Dermis blood vessel endothelial cell (primary cell): ENCODE measurements around the gene ZNF76. TPM values are rescaled to one million over a fixed set of nuclear protein-coding genes. Genes with fewer than 3 reads are reported as not detected.

Experiments used
- DNase-seq: peaks from one replicate; pipeline ENCODE4 v3.0.0; 2010
- total RNA-seq: library from RNA; depleted of rRNA; stranded (reverse); fragments of >200 nt; gene quantifications from 2 replicates; pipeline ENCODE4 v1.2.3, GENCODE V29; 2014

ZNF76 gene
- total RNA-seq, 1 donor from 2014 or later: 27.7 TPM

DNA sequence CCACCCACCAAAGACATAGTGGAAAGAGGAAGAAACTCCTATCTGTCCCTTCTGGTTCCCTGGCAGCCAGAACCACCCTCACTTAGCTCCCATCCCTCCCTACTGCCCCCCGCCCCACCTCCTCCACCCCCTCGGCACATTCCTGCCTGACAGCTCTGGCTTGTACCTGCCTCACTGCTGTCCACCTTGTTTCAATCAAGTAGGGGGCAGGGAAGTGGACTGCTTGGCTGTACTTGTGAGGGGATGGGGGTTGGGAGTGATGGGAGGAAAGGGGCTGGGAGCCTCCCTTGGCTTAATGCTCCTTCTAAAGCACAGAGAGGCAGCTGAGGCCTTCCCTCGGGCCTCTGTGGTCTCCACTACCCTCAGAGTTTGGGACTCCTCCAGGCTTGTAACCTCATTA lies 22.1 kb upstream of the ZNF76 start:
- no peak for DNase-seq

DNA sequence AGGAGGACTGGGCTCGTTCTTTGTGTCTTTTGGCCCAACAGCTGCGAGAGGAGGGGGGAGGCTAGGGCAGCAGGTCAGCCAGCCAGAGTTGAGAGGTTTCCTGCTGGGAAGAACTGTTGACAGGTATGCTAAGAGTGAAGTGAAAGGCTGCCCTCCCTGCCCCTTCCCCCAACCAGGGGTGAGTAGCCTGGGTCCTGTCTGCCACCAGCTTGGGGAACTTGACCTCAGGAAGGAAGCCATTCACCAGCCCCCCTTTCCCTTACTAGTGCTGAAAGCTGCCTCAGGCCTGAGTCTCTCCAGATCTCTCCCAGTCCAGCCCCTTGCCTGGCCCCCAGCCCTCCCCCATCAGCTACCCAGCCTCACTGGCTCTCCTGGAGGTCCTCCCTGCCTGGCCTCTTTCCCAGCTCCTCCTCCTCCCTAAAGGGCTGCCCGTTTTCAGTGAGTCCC lies 20.7 kb upstream of the ZNF76 start:
- DNase-seq: peak; percentile 85

DNA sequence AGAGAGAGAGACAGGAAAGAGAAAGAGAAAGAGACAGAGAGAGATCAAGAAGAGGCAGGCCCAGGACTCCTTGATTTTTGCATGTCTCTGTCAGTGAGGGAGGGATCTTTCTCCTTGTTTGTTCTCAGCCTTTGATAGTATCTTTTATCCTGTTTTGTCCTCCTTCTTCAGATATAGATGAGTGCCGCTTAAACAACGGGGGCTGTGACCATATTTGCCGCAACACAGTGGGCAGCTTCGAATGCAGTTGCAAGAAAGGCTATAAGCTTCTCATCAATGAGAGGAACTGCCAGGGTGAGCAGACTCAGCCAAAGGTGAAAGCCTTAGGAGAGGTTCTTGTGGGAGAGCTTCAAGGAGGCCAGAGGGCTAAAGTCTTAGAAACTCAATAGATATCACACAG lies 20.0 kb upstream of the ZNF76 start:
- DNase-seq: no peak

DNA sequence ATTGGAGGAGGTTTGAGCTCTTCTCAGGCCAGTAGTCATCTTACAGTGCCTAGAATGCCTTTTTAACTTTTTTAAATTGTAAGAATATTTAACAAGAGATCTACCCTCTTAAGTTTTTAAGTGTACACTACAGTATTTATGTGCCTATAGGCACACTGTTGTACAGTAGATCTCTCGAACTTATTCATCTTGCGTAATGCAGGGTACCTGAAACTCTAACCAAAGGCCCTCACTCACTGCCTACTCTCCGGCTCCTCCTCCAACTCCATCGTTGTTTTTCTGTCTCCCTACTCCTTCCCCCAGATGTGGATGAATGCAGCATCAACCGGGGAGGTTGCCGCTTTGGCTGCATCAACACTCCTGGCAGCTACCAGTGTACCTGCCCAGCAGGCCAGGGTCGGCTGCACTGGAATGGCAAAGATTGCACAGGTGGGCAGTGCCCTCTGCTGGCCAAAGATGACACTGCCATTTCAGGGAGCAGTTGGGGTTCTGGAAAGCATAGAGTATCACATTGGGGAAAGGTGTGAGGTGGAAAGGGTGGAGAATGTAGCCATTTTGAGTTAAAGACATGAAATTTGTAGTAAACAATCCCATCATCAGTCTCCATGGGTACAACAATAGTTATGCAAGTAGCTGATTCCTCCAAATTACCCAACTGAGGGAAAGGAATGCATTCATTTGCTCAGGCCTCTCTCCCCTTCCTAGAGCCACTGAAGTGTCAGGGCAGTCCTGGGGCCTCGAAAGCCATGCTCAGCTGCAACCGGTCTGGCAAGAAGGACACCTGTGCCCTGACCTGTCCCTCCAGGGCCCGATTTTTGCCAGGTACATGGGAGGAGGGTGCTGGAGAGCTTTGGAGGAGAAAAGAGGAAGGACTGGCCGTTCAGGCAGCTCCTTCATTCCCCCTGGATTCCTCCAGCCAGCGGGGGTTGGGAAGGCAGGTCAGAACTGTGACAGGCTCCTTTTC lies 18.4 kb upstream of the ZNF76 start:
- DNase-seq: peak; percentile 81

DNA sequence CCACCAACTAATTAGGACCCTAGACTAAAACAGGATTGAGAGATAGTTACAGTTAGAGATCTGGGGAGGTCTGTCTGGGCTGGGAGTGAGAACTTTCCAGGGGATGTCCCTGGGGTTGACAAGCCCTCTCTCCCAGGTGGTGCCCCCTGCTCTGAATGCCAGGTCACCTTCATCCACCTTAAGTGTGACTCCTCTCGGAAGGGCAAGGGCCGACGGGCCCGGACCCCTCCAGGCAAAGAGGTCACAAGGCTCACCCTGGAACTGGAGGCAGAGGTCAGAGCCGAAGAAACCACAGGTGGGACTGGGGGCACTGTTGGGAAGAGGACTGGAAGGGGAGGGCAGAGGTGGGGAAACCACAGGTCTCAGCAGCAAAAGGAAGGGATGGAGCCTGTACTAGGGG lies 17.0 kb upstream of the ZNF76 start:
- no peak for DNase-seq

- DNase-seq: no peak
Observed at GRCh38 chr6:35242906-35243305, 16.6 kb upstream of the ZNF76 start.

- no peak for DNase-seq
Observed at GRCh38 chr6:35243386-35243958, 16.1 kb upstream of the ZNF76 start.

GRCh38 chr6:35244551-35244950 lies 15.0 kb upstream of the ZNF76 start:
- DNase-seq: no peak

DNA sequence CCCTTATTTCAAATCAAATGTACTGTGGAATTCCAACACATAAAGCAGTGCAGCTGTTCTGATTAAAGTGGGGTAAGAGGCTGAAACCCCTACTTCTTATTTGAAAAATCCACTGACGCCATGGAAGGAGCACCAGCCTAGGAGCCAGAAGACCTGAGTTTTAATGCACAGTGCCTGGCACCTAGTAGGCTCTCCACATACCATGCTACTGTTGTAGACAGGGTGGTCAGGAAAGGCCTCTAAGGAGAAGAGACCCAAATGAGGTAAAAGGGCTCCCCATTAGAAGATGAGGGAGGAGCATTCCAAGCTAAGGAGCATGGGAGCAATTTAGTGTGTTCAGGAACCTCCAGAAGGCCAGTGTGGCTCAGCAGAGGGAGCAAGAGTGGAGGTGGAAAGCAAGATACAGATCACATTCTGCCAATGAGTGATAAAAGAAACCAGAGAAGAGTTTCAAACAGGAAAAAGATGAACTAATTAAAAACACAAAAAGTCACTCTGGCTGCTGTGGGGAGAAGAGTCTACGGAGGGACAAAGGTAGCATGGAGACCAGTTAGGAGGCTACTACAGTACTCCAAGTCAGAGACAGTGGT lies 11.8 kb upstream of the ZNF76 start:
- no peak for DNase-seq

DNA sequence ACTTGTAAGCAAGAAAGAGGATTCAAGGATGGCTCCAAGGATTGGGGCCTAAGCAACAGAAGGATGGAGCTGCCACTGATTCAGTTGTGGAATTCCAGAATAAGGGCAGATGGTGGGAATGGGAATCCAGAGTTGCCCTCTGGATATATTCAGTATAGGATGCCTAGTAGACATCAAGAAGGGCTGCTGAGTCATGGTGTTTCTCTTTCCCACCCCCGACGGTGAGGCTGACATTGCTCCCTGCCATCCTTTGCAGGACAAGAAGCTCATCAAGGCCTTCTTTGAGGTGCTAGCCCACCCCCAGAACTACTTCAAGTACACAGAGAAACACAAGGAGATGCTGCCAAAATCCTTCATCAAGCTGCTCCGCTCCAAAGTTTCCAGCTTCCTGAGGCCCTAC lies 11.2 kb upstream of the ZNF76 start:
- DNase-seq: no peak

GRCh38 chr6:35248965-35249364 lies 10.6 kb upstream of the ZNF76 start:
- no peak for DNase-seq

GRCh38 chr6:35251949-35252348 lies 7.6 kb upstream of the ZNF76 start:
- DNase-seq: no peak

DNA sequence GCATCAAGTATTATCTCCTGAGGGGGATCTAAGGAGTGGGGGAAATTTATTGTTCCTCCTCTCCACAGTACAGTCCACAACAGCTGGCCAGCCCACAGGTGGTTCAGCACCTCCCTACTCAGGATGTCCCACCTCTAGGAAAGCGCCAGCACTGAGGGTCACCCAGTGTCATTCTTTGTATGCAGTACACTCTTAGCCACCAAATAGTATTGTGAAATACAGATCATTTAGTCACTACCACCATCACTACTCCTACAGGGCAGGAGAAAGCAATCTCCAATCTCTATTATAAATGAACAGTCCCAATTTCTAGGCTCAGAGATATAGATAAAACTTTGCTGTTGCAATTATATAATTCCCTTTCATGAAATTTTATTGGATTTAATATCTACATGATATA lies 6.3 kb upstream of the ZNF76 start:
- DNase-seq: no peak

- no peak for DNase-seq
Observed at GRCh38 chr6:35258336-35258735, 1.2 kb upstream of the ZNF76 start.

- peak; percentile 69 for DNase-seq
Observed at GRCh38 chr6:35258858-35259193, 709 bp upstream of the ZNF76 start.

DNA sequence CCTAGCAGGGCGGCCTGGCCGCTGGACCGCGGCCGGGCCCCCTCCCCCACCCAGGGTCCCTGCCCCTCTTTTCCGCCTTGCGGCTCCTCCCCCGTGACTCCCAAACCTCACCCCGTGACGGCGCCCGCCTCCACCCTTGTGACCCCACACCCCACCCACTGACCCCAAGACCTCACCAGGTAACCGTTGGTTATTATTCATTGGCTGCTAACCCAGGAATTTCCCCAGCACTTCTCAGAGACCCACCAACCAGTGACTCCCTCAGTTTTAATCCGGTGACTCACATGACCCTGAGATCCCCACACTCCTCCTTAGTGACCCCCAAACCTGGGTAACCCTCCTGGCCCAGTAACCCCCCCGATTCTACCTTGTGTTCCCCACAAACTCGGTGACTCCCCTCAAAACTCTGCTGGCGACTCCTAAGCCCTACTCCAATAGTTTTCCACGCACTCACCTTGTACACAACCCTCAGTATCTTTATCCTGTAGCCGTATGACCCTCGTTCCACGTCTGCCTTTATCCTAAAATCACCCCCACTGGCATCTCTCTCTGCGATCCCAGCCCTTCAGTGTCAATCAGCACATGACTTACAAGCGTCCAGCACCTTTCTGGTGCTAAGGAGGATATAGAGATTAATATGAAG lies 534 bp downstream of the ZNF76 start:
- peak; percentile 60 for DNase-seq

DNA sequence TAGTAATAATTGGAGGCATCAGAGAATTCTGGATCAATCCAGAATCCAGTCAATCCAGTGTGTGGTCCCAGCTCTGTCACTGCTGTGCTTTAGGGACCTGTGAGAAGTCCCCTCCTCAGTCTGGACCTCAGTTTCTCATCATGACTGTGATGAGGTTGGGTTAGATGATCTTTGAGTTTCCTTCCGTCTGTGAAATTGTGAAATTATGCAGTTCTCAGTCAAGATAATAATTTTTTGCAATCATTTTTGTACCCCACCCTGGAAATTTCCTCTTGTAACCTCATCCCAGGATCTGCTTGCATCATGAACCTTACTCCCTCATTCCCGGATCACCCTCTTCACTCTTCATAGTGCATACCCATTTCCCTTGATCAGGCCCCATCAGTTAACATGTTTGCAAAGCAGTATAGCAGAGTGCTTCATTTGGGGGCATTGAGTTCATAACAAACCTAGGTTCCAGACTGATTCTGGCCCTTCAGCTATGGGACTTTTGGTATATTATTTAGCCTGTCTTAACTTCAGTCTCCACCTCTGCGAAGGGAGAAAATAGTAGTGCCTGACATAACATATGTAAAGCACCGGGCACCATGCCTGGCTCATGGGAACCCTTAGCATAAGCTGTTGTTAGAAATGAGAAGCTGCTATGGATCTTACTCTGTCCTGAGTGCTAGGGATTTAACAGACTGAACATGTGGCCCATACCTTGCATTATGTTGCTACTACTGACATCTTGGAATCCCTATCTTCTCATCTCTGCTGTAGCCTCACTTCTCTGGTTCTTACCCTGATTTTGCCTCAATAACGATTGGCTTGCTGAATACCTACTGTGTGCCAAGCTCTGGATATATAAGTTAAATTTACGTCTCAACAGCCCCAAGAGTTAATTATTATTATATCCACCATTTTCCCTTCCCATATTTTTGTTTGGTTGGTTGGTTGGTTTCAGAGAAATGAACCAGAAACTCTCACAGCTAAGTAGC lies 1.3 kb downstream of the ZNF76 start:
- no peak for DNase-seq

DNA sequence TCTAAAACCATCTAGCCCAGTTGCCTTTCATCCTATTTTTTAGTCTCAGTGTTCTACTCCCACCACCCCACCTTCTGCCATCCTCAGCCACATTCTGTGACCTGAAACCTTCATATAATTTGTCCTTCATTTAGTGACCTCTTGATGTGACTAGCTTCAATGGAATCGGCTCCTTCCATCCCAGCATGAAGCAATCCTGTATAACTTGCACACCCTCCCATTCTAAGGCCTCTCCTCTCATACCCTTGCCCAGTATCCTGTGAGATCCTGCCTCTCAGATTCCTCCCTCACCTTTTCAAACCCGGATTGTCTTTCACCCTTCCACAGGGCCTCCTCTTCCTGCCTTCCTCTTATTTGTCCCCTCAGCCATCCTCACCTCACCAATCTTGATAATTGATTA lies 3.1 kb downstream of the ZNF76 start:
- DNase-seq: no peak

GRCh38 chr6:35264550-35265274 lies 5.2 kb downstream of the ZNF76 start:
- no peak for DNase-seq

- DNase-seq: no peak
Observed at GRCh38 chr6:35265523-35265922, 6.0 kb downstream of the ZNF76 start.

DNA sequence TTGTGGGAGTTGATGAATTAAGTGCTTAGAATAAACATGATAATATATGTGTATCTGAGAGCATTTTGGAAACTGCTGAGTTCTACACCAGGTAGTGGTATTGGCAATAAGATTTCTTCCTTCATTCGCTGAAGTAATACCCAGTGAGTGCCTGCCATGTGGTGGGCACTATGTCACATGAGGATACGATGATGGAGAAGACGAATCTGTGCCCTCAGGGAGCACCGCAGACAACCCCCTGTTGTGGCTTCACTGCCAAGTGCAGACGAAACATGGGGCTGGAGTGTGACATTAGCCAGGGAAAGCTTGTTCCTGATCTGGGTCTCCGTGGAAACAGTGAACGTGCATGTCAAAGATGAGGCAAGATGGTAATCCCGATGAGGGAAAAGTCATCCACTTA lies 7.9 kb downstream of the ZNF76 start:
- DNase-seq: no peak
